HG03521 (cell line): ENCODE results near the gene CHCHD6.

ENCODE experiments used
- ATAC-seq: cut with Tn5 transposase; IDR thresholded peaks from one replicate; pipeline ENCODE4 v1.9.1; 2021; ENCODE audit warnings: mild to moderate bottlenecking, moderate library complexity; ENCODE audit not compliant: unreplicated experiment

The CHCHD6 gene

DNA sequence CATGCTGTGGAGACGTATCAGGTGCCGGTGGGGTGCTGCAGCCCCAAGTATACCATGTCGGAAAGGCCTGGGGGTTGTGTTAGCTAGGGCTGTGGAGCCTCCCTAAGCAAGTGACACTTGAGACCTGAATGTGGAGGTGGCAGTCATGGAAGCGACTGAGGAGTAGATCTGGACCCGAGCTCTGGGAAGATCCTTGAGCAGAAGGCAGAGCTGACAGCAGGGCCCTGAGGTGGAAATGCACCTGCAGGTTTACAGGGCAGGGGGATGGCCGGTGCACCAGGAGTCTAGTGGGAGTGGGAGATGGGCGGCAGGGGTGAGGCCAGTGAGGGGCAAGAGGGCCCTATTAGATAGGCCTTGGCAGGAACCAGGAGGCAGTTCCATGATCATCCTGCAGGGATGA is 187.1 kb downstream of the CHCHD6 start:
- ATAC-seq: no peak

- no peak for ATAC-seq
Measured at GRCh38 chr3:126891791-126892190, 187.8 kb downstream of the CHCHD6 start.

DNA sequence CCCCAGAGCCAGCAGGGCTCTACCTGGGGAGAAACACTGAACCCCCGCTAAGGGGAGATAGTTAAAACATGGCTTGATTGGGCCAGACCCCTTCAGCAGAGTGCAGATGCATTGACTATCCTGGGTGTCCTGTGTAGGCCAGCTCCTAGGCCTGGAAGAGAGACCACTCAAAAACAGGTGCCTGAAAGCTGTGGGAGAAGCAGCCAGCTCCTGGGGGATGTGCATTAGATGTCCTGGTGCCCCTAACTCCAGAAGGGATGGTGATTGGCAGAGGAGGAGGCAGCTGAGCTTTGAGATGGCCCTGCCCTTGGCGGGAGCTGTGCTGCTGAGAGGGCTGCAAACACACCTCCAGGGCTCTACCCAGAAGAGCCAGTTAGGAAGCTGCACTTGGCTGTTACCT is 189.6 kb downstream of the CHCHD6 start:
- no peak for ATAC-seq

DNA sequence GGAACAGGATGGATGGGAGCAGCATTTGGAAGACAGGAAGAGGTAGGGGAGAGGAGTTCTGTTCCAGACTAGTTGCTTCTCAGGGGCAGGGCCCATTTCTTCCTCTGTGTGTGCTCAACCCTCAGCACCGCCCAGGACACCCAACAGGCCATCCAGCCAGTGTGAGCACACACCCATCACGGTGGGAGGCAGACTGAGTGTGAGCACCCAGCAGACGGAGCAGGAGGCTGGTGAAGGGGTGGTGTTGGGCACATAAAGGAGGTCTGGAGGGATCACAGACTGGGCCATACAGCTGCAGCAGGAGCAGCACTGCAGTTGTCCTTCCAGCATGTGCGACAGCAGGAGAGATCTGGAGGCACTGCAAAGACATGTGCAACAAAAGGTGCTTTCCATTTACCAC is 190.4 kb downstream of the CHCHD6 start:
- no peak for ATAC-seq

DNA sequence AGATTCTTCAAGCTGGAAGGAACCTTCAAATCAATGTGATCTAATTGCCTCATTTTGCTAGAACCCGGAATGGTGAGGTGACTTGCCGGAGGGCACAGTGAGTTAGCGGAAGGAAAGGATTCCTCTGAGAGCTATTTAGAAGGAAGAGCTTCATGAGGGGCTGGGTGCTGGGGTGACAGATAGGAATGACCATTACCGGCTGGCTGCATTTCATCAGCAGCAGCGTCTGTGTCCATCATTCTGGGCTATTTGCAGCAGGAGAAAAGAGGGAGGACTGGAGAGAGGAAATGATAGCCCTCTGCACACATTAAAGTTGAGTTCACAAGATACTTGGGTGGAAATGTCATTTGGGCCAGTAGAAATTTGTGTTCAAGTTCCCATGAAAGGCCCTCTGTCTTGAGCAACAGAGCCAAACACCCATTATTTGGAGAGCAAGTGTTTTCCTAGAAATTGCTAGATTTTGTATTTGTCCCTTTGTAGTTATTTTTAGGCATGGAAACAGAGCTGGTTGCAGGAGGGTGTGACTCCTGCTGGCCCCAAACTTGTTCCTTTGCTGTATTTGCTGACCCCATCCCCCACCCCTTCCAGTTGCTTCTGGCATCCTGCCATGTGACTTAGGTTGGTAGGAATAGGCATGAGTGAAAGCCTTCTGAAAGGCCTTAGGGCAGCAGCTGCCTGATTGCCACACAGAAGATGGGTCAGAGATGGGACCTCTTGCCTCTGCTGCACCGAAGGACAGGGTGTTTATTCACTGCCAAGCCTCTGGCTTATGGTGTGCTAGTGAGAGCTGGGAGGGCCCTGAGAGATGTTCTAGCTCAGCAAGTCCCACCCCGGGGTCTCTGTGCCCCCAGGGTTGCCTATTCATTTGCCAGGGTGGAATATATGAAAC is 191.4 kb downstream of the CHCHD6 start:
- ATAC-seq: no peak

DNA sequence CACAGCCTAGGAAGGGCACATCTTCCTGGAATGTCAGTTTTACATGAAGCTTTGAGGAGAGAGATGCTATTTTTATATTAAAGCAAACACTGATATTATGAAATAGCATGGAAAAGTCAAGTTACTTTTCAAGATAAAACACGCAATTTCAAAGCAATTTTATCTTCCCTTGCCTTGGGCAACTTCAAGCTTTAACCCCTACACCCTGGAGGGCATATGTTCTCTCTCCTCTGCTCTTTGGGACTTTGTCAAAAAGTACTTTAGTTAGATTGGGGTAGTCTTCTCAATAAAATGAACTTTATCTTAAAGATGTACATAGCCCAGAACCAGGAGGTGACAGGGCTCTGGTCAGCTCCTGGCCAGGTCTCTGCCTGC is 192.0 kb downstream of the CHCHD6 start:
- no peak for ATAC-seq

DNA sequence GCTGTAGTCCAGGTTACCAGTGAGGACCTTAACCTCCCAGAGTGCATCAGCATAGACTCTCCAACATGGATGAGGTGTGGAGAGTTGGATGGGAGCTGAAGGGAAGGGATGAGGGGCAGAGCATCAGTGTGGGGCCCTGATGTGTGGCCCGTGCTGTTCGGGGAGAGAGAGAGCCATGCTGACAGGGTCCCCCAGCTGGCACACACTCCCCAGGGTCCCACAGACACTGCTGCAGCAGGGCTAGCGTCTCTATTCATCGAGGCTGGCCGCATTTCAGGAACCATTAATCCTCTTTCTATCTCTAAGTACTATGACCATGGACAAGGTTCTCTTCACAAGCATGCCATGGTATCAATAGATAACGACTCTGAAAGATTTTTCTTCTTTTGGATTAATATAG is 192.9 kb downstream of the CHCHD6 start:
- ATAC-seq: no peak

- ATAC-seq: no peak
Measured at GRCh38 chr3:126897943-126898342, 193.9 kb downstream of the CHCHD6 start.

DNA sequence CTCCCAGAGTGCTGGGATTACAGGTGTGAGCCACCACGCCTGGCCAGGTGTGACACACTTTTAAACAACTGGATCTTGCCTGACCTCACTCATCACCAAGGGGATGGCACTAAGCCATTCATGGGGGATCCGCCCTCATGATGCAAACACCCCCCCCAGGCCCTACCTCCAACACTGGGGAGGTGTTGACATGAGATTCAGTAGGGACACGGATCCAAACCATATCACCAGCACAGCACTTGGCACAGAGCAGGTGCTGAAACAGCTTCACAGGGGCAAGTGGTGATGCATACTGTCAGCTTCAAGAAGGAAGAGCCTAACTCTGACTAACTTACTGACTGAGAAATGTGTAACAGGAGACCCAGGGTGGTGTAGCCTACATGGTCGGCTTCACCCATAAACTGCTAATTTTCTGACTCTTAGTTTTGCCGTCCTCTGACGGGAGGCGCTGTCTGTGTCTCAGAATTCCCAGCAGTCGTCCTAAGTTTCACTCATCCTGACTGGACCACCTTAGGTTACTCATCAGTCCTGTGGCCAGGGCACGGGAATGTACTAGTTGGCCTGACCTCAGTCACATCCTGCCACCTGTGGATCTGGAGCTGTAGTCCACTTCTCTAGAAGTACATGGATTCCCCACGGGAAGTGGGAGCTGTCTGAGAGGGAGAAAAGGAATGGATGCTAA is 197.0 kb downstream of the CHCHD6 start:
- ATAC-seq: no peak

DNA sequence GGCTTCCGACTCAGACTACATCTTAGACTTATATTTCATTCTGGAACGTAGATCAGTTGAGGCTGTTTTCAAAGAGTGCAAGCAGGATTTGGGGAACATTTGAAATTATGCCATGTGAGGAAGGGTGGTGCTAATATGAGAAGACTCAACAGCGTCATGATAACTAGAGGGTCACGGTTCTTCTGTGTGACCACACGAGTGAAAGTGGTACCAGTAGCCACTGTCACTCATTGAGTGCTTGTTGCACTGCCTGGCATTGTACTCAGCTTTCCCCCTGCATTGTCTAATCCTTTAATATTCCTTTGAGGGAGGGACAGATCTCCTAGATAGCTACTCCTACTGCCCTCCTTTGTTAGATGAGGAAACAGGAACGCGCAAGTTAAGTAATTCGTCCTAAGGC is 197.6 kb downstream of the CHCHD6 start:
- ATAC-seq: no peak

GRCh38 chr3:126903521-126903920 is 199.5 kb downstream of the CHCHD6 start:
- ATAC-seq: no peak

GRCh38 chr3:126907557-126907956 is 203.5 kb downstream of the CHCHD6 start:
- ATAC-seq: no peak

- no peak for ATAC-seq
Measured at GRCh38 chr3:126908752-126909275, 204.8 kb downstream of the CHCHD6 start.

DNA sequence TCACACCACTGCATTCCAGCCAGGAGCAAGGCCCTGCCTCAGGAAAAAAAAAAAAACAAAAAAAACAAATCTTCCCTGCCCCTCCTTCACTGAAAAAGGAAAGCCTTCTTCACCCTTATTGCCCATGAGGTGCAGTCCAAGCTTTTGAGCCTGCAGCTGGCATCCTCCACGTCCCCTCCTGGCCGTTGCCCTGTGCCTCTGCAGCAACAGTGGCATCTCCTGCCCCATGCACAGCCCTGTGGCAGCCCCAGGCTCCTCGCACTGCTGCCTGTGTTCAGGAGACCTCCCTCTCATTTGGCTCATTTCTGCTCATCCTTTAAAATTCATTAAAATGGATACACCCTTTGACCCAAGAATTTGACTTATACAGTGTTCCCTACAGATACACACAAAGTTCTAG is 206.2 kb downstream of the CHCHD6 start:
- no peak for ATAC-seq

DNA sequence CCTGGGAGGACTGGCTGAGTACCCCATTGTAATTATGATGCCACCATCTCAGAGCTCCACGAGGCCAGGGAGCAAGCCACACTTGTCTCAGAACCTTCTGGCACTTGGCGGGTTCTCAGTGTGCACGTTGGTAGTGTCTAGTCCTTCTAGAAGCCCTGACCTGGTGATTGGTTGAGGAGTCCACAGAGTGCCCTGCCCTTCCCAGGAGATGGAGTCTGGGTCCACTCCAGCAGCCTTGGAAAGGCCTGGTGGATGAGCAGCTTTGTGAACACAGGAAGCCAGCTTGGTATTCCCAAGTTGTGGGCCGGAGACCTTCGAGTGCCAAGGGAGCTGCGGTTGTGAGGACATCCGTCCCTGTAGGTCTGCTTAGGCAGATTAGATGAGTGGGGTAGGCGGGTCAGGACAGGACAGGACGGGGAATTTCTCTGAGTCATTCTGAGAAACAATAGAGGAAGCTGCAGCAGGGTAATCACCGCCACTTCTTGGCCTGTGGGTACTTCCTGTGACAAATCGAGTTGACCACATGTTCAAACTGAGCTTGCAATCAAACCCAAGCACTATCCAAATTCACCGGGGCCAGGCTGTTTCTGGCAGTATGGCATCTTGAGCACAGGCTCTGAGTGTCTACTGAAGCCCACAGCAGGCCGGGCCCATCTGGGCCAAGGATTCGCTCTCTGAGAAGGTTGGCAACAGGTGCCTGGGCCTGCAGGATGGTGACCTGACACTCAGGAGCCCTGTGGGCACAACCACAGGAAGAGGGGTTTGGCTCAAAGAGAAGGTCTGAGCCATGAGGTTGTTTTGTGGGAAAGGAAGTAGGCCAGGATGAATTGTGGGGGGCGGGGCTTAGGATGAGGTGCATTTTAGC is 207.4 kb downstream of the CHCHD6 start:
- peak; percentile 94 for ATAC-seq

GRCh38 chr3:126912027-126912422 is 208.0 kb downstream of the CHCHD6 start:
- no peak for ATAC-seq

DNA sequence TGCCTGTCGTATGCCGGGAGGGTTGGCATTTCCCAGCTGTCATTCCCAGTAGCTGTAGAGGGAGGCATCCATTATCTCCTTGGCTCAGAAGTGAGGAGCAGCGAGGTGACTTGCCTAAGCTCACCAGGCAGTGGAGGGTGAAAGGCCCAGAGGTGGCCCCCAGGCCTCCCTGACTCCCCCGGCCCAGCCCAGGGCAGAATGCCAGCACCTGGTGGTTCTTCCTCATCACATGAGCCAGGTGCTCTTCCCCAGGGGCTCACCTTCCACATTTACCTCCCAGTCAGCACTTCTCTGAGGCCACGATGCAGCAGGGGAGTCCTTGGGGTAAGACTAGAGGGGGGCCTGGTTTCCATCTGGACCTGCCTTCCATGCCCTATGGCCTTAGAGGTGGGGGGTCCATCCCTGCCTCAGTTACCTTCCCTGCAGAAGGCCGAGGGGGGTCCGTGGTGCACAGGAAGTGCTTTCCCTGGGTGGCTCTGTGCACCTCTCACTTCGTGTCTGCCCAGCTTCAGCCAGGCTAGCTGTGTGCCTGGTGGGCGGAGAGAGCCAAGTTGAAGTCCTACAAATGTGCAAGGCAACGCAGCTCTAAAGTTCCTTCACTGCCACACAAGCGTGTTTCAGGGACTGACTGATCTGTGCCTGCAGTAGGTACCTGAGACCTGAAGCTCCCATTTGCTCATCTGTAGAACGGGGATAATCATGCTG is 208.6 kb downstream of the CHCHD6 start:
- ATAC-seq: no peak

- ATAC-seq: no peak
Measured at GRCh38 chr3:126913524-126913923, 209.5 kb downstream of the CHCHD6 start.

DNA sequence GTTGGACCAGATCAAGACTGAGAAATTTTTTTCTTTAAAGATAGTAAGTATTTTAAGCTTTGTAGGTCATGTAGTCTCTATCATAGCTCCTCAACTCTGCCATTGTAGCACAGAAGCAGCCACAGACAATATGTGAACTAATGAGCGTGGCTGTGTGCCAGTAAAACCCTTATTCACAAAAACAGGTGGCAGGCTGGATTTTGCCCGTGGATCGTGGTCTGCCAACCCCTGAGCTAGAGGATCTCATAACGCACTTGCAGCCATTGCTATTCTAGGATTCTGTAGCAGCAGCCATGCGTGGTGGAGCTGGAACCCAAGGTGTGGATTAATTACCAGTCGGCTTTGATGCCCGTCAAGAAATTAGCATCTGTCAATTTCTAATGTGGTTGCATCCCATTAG is 210.2 kb downstream of the CHCHD6 start:
- no peak for ATAC-seq

DNA sequence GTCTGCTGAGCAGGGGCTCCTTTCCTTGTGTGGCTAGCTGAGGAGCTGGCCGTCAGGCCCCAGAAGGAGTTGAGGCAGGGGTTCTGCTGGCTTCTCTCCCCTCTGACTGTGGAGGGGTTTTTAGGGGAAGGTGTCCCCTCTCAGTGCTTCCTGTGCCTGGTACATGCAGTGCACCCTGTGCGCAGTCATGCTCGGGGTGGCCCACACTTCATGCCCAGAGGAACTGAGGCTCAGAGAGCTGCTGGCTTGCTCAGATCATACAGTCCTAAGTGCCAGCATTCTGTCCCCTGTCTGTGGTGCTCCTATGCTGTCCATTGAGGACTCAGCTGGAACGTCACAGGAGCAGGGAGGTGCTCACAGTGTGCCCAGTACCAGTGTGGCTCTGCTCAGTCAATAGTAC is 211.0 kb downstream of the CHCHD6 start:
- no peak for ATAC-seq

GRCh38 chr3:126916546-126916945 is 212.5 kb downstream of the CHCHD6 start:
- no peak for ATAC-seq
